NB4 (cell line): Measurements from ENCODE around the gene FADS3.

ENCODE experiments used
- MAX ChIP-seq: IDR thresholded peaks from 2 replicates; pipeline ENCODE4 v1.6.1; 2011; ENCODE audit warnings: low read depth, low read length
- MYC ChIP-seq: IDR thresholded peaks from 2 replicates; pipeline ENCODE4 v1.6.1; 2011; ENCODE audit warnings: low read depth, low read length
- TF ChIP-seq, protein P1 (sequence below): IDR thresholded peaks from one replicate; pipeline ENCODE4 v1.5.1; 2012; ENCODE audit warnings: low read depth, low read length

GRCh38 chr11:61921446-61921845 lies 30.1 kb upstream of the FADS3 start:
- TF ChIP-seq MAX (no peak), MYC (no peak)
- TF ChIP-seq, protein P1, sequence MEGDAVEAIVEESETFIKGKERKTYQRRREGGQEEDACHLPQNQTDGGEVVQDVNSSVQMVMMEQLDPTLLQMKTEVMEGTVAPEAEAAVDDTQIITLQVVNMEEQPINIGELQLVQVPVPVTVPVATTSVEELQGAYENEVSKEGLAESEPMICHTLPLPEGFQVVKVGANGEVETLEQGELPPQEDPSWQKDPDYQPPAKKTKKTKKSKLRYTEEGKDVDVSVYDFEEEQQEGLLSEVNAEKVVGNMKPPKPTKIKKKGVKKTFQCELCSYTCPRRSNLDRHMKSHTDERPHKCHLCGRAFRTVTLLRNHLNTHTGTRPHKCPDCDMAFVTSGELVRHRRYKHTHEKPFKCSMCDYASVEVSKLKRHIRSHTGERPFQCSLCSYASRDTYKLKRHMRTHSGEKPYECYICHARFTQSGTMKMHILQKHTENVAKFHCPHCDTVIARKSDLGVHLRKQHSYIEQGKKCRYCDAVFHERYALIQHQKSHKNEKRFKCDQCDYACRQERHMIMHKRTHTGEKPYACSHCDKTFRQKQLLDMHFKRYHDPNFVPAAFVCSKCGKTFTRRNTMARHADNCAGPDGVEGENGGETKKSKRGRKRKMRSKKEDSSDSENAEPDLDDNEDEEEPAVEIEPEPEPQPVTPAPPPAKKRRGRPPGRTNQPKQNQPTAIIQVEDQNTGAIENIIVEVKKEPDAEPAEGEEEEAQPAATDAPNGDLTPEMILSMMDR, result no peak
